ENCODE measurements around the gene ECI1.

The ECI1 gene

GRCh38 chr16:2251296-2252111 is at the start of gene ECI1:
Gene ECI1, minus strand, starts transcription at chr16:2251587. Its CDS starts 21 bp downstream, at chr16:2251566.
- Histone ChIP-seq H3K27ac (ENCODE audit: low read length) (peak within 1 kb of the TSS; percentile 75), H3K9ac (ENCODE audit: low read length) (peak within 1 kb of the TSS; percentile 92), H3K27me3 (ENCODE audit: control insufficient read depth, insufficient read depth, low read length) (no peaks in the 10 kb centered on the region), H3K9me3 (ENCODE audit: control insufficient read depth, low read depth, low read length) (no peaks in the 10 kb centered on the region), H3K4me1 (ENCODE audit: control insufficient read depth, low read depth, low read length) (peaks cover 10% of the 10 kb centered on the region), H3K36me3 (ENCODE audit: control insufficient read depth, low read depth, low read length) (peaks cover 48% of the 10 kb centered on the region), H3K4me3 (ENCODE audit: low read length) (peak within 1 kb of the TSS; percentile 83)

- no peaks in the 10 kb centered on the region for H3K4me1 ChIP-seq (ENCODE audit: control insufficient read depth, low read depth, low read length)
- H3K36me3 ChIP-seq (ENCODE audit: control insufficient read depth, low read depth, low read length): no peaks in the 10 kb centered on the region
- H3K27me3 ChIP-seq (ENCODE audit: control insufficient read depth, insufficient read depth, low read length): no peaks in the 10 kb centered on the region
- H3K9me3 ChIP-seq (ENCODE audit: control insufficient read depth, low read depth, low read length): no peaks in the 10 kb centered on the region
- H3K27ac ChIP-seq (ENCODE audit: low read length): no peak overlapping the region
- H3K4me3 ChIP-seq (ENCODE audit: low read length): no peak overlapping the region
- H3K9ac ChIP-seq (ENCODE audit: low read length): no peak overlapping the region
These were observed 48.5 kb upstream of the ECI1 start for GRCh38 chr16:2299915-2300192.

- H3K9me3 ChIP-seq (ENCODE audit: control insufficient read depth, low read depth, low read length): no peaks in the 10 kb centered on the region
- H3K9ac ChIP-seq (ENCODE audit: low read length): no peak overlapping the region
- no peaks in the 10 kb centered on the region for H3K36me3 ChIP-seq (ENCODE audit: control insufficient read depth, low read depth, low read length)
- H3K4me1 ChIP-seq (ENCODE audit: control insufficient read depth, low read depth, low read length): no peaks in the 10 kb centered on the region
- no peak overlapping the region for H3K4me3 ChIP-seq (ENCODE audit: low read length)
- H3K27me3 ChIP-seq (ENCODE audit: control insufficient read depth, insufficient read depth, low read length): no peaks in the 10 kb centered on the region
- H3K27ac ChIP-seq (ENCODE audit: low read length): no peak overlapping the region
These were observed 47.9 kb upstream of the ECI1 start for GRCh38 chr16:2299121-2299914.

- Histone ChIP-seq H3K27ac (ENCODE audit: low read length) (no peak overlapping the region), H3K4me1 (ENCODE audit: control insufficient read depth, low read depth, low read length) (no peaks in the 10 kb centered on the region), H3K27me3 (ENCODE audit: control insufficient read depth, insufficient read depth, low read length) (no peaks in the 10 kb centered on the region), H3K4me3 (ENCODE audit: low read length) (no peak overlapping the region), H3K9ac (ENCODE audit: low read length) (no peak overlapping the region), H3K36me3 (ENCODE audit: control insufficient read depth, low read depth, low read length) (no peaks in the 10 kb centered on the region), H3K9me3 (ENCODE audit: control insufficient read depth, low read depth, low read length) (no peaks in the 10 kb centered on the region)
These were observed 47.2 kb upstream of the ECI1 start for GRCh38 chr16:2298621-2299020.

GRCh38 chr16:2297506-2297860 is 46.1 kb upstream of the ECI1 start:
- Histone ChIP-seq H3K9me3 (ENCODE audit: control insufficient read depth, low read depth, low read length) (no peaks in the 10 kb centered on the region), H3K27me3 (ENCODE audit: control insufficient read depth, insufficient read depth, low read length) (no peaks in the 10 kb centered on the region), H3K36me3 (ENCODE audit: control insufficient read depth, low read depth, low read length) (no peaks in the 10 kb centered on the region), H3K27ac (ENCODE audit: low read length) (no peak overlapping the region), H3K9ac (ENCODE audit: low read length) (no peak overlapping the region), H3K4me1 (ENCODE audit: control insufficient read depth, low read depth, low read length) (no peaks in the 10 kb centered on the region), H3K4me3 (ENCODE audit: low read length) (no peak overlapping the region)

GRCh38 chr16:2296661-2297505 is 45.5 kb upstream of the ECI1 start:
- Histone ChIP-seq H3K9me3 (ENCODE audit: control insufficient read depth, low read depth, low read length) (no peaks in the 10 kb centered on the region), H3K27ac (ENCODE audit: low read length) (no peak overlapping the region), H3K36me3 (ENCODE audit: control insufficient read depth, low read depth, low read length) (no peaks in the 10 kb centered on the region), H3K9ac (ENCODE audit: low read length) (no peak overlapping the region), H3K4me1 (ENCODE audit: control insufficient read depth, low read depth, low read length) (no peaks in the 10 kb centered on the region), H3K27me3 (ENCODE audit: control insufficient read depth, insufficient read depth, low read length) (no peaks in the 10 kb centered on the region), H3K4me3 (ENCODE audit: low read length) (no peak overlapping the region)

GRCh38 chr16:2295056-2295798 is 43.8 kb upstream of the ECI1 start:
- no peak overlapping the region for H3K27ac ChIP-seq (ENCODE audit: low read length)
- H3K9ac ChIP-seq (ENCODE audit: low read length): no peak overlapping the region
- H3K4me1 ChIP-seq (ENCODE audit: control insufficient read depth, low read depth, low read length): no peaks in the 10 kb centered on the region
- no peaks in the 10 kb centered on the region for H3K9me3 ChIP-seq (ENCODE audit: control insufficient read depth, low read depth, low read length)
- H3K36me3 ChIP-seq (ENCODE audit: control insufficient read depth, low read depth, low read length): no peaks in the 10 kb centered on the region
- H3K27me3 ChIP-seq (ENCODE audit: control insufficient read depth, insufficient read depth, low read length): no peaks in the 10 kb centered on the region
- no peak overlapping the region for H3K4me3 ChIP-seq (ENCODE audit: low read length)

- no peak overlapping the region for H3K9ac ChIP-seq (ENCODE audit: low read length)
- H3K9me3 ChIP-seq (ENCODE audit: control insufficient read depth, low read depth, low read length): no peaks in the 10 kb centered on the region
- H3K4me3 ChIP-seq (ENCODE audit: low read length): no peak overlapping the region
- no peaks in the 10 kb centered on the region for H3K27me3 ChIP-seq (ENCODE audit: control insufficient read depth, insufficient read depth, low read length)
- H3K4me1 ChIP-seq (ENCODE audit: control insufficient read depth, low read depth, low read length): no peaks in the 10 kb centered on the region
- no peak overlapping the region for H3K27ac ChIP-seq (ENCODE audit: low read length)
- no peaks in the 10 kb centered on the region for H3K36me3 ChIP-seq (ENCODE audit: control insufficient read depth, low read depth, low read length)
These were observed 40.8 kb upstream of the ECI1 start for GRCh38 chr16:2292221-2292620.

- H3K4me3 ChIP-seq (ENCODE audit: low read length): no peak overlapping the region
These were observed 37.9 kb upstream of the ECI1 start for GRCh38 chr16:2289282-2289681.

GRCh38 chr16:2288726-2289125 is 37.3 kb upstream of the ECI1 start:
- Histone ChIP-seq H3K27me3 (ENCODE audit: control insufficient read depth, insufficient read depth, low read length) (no peaks in the 10 kb centered on the region), H3K4me3 (ENCODE audit: low read length) (no peak overlapping the region), H3K27ac (ENCODE audit: low read length) (no peak overlapping the region), H3K4me1 (ENCODE audit: control insufficient read depth, low read depth, low read length) (no peaks in the 10 kb centered on the region), H3K9me3 (ENCODE audit: control insufficient read depth, low read depth, low read length) (no peaks in the 10 kb centered on the region), H3K36me3 (ENCODE audit: control insufficient read depth, low read depth, low read length) (no peaks in the 10 kb centered on the region), H3K9ac (ENCODE audit: low read length) (no peak overlapping the region)

More at GRCh38 chr16:2289282-2289681, 37.9 kb upstream of the ECI1 start:
- H3K9ac ChIP-seq (ENCODE audit: low read length): no peak overlapping the region
- H3K27me3 ChIP-seq (ENCODE audit: control insufficient read depth, insufficient read depth, low read length): no peaks in the 10 kb centered on the region
- no peaks in the 10 kb centered on the region for H3K36me3 ChIP-seq (ENCODE audit: control insufficient read depth, low read depth, low read length)
- H3K9me3 ChIP-seq (ENCODE audit: control insufficient read depth, low read depth, low read length): no peaks in the 10 kb centered on the region
- no peaks in the 10 kb centered on the region for H3K4me1 ChIP-seq (ENCODE audit: control insufficient read depth, low read depth, low read length)
- H3K27ac ChIP-seq (ENCODE audit: low read length): no peak overlapping the region
